ENCODE measurements around the gene CKB.
"Not testable (repeated sequence)": the region's sequence is repeated elsewhere in the genome, so short reads cannot be mapped to it uniquely, and the experiment has no call there.

CKB gene

GRCh38 chr14:103512701-103513611, 9.7 kb downstream of the CKB start:
- Histone ChIP-seq H3K9me3 (replicated peaks; ENCODE audit: insufficient read depth, low read length) (no peaks in the 10 kb centered on the region), H3K4me3 (ENCODE audit: low read length) (no peak overlapping the region), H3K36me3 (replicated peaks; ENCODE audit: insufficient read depth, low read length) (no peaks in the 10 kb centered on the region), H3K27me3 (replicated peaks; ENCODE audit: insufficient read depth, low read length) (no peaks in the 10 kb centered on the region), H3K9ac (ENCODE audit: low read length) (no peak overlapping the region), H3F3A (ENCODE audit: insufficient read depth, low read length) (no peaks in the 10 kb centered on the region), H2AFZ (ENCODE audit: low read length) (no peak overlapping the region), H3K9me2 (replicated peaks; ENCODE audit: insufficient read depth, low read length) (no peaks in the 10 kb centered on the region), H3K27ac (ENCODE audit: low read length) (no peak overlapping the region), H3K79me2 (ENCODE audit: low read length) (no peaks in the 10 kb centered on the region), H4K20me1 (ENCODE audit: insufficient read depth, low read length) (no peaks in the 10 kb centered on the region), H3K4me2 (ENCODE audit: low read depth, low read length) (no peak overlapping the region), H3K4me1 (ENCODE audit: low read length) (no peaks in the 10 kb centered on the region)
- DNase-seq: no peak
- TF ChIP-seq EZH2 (optimal IDR thresholded peaks at IDR 0.05; ENCODE audit: low read depth, low read length) (no peak), EZH2phosphoT487 (IDR thresholded peaks at IDR 0.05; ENCODE audit: low read length) (no peak), CTCF (IDR thresholded peaks at IDR 0.05; ENCODE audit: low read length) (no peak)

GRCh38 chr14:103512180-103512579, 10.4 kb downstream of the CKB start:
- H4K20me1 ChIP-seq (ENCODE audit: insufficient read depth, low read length); H3K9me3 ChIP-seq (replicated peaks; ENCODE audit: insufficient read depth, low read length); H3K4me1 ChIP-seq (ENCODE audit: low read length); H3K4me3 ChIP-seq (ENCODE audit: low read length); H3K27me3 ChIP-seq (replicated peaks; ENCODE audit: insufficient read depth, low read length); H3K79me2 ChIP-seq (ENCODE audit: low read length); H3F3A ChIP-seq (ENCODE audit: insufficient read depth, low read length); H3K36me3 ChIP-seq (replicated peaks; ENCODE audit: insufficient read depth, low read length); H3K27ac ChIP-seq (ENCODE audit: low read length); H3K4me2 ChIP-seq (ENCODE audit: low read depth, low read length); H3K9me2 ChIP-seq (replicated peaks; ENCODE audit: insufficient read depth, low read length); H2AFZ ChIP-seq (ENCODE audit: low read length); H3K9ac ChIP-seq (ENCODE audit: low read length); DNase-seq: not testable (repeated sequence)

GRCh38 chr14:103510724-103511693, 11.6 kb downstream of the CKB start:
- Histone ChIP-seq H4K20me1 (ENCODE audit: insufficient read depth, low read length) (no peaks in the 10 kb centered on the region), H3K9ac (ENCODE audit: low read length) (no peak overlapping the region)

More at GRCh38 chr14:103510724-103511693, 11.6 kb downstream of the CKB start:
- H3K9me3 ChIP-seq (replicated peaks; ENCODE audit: insufficient read depth, low read length): no peaks in the 10 kb centered on the region
- H2AFZ ChIP-seq (ENCODE audit: low read length): no peak overlapping the region
- H3F3A ChIP-seq (ENCODE audit: insufficient read depth, low read length): no peaks in the 10 kb centered on the region
- DNase-seq: no peak
- H3K36me3 ChIP-seq (replicated peaks; ENCODE audit: insufficient read depth, low read length): no peaks in the 10 kb centered on the region
- no peak overlapping the region for H3K4me2 ChIP-seq (ENCODE audit: low read depth, low read length)
- no peaks in the 10 kb centered on the region for H3K79me2 ChIP-seq (ENCODE audit: low read length)
- H3K27ac ChIP-seq (ENCODE audit: low read length): no peak overlapping the region
- TF ChIP-seq EZH2phosphoT487 (IDR thresholded peaks at IDR 0.05; ENCODE audit: low read length): no peak
- no peak for TF ChIP-seq EZH2 (optimal IDR thresholded peaks at IDR 0.05; ENCODE audit: low read depth, low read length)
- no peak for TF ChIP-seq CTCF (IDR thresholded peaks at IDR 0.05; ENCODE audit: low read length)
- H3K4me3 ChIP-seq (ENCODE audit: low read length): no peak overlapping the region
- H3K4me1 ChIP-seq (ENCODE audit: low read length): no peaks in the 10 kb centered on the region
- H3K27me3 ChIP-seq (replicated peaks; ENCODE audit: insufficient read depth, low read length): no peaks in the 10 kb centered on the region
- no peaks in the 10 kb centered on the region for H3K9me2 ChIP-seq (replicated peaks; ENCODE audit: insufficient read depth, low read length)

Data from MM.1S (cell line).